ENCODE measurements around the gene MYO16. TPM values are rescaled to one million over a fixed set of nuclear protein-coding genes. Genes with fewer than 3 reads are reported as not detected.

MYO16 gene
- total RNA-seq, 1 donor from 2014 or later, result 0.24 TPM

DNA sequence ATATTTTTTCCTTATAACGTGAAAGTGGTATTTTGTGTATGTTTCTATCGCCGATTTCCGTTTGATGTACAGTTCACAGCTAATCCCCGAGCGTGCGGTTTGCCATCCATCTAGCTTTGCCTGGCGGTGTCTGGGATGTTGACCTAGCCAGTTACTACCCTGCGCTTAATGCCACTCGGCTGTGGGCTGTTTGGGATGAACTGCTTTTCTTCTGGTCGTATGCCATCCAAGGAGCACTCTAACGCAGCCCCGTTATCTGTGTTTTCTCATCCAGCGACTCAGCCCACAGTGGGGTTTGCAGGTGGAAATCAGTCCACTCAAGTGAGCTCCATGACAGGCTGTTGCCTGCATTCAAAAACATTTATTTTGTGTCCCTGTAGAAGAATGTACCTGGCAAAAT is 512.3 kb downstream of the MYO16 start:
- ATAC-seq, result no peak
- peaks cover 25% of the 10 kb centered on the region for H3K27me3 ChIP-seq (ENCODE audit: low read depth)
- H3K4me1 ChIP-seq, result no peaks in the 10 kb centered on the region
- DNase-seq, result no peak
- no peak overlapping the region for H3K4me3 ChIP-seq
- TF ChIP-seq CTCF (IDR thresholded peaks at IDR 0.05), result no peak
- H3K36me3 ChIP-seq, result no peaks in the 10 kb centered on the region
- intact Hi-C loops (cut with DNase I), result no loop called here
- H3K9me3 ChIP-seq, result no peaks in the 10 kb centered on the region
- H3K27ac ChIP-seq, result no peak overlapping the region

DNA sequence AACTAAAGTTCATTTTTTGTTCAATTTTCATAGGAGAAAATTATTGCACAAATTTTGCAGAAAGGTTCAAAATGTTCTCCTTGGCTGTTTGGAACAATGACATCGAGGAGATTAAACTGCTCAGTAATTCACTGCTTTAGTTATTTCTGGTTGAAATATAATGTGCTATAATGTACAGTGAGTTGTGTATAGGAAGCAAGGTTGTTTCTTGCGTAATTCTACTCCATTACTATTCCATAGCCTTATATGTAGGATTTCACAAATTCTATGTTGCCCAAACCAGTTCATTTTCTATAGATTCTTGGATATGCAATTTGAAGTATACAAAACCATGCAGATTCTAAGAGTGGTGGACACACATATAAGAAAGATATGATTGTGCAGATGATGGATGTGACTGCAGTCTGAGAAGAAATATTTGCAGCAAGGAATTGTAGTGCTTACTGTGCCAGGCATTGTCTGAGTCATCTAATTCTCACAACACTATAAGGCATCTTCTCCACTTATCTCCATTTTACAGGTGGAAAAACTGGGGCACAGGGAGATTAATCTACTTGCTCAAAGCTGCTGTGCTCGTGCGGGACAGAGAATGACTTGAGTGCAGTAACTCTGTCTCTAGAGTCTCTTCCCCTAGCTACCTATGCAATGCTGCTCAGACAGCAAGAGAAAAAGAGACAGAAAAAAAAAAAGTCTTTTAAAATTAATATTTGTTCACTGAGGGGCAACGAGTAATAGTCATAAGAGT is 515.5 kb downstream of the MYO16 start:
- Histone ChIP-seq H3K27ac (no peak overlapping the region), H3K36me3 (no peaks in the 10 kb centered on the region), H3K4me3 (no peak overlapping the region), H3K27me3 (ENCODE audit: low read depth) (peaks cover 25% of the 10 kb centered on the region), H3K9me3 (no peaks in the 10 kb centered on the region), H3K4me1 (no peaks in the 10 kb centered on the region)
- no peak for DNase-seq
- TF ChIP-seq CTCF (IDR thresholded peaks at IDR 0.05), result no peak
- ATAC-seq, result no peak
- intact Hi-C loops (cut with DNase I), result no loop called here

DNA sequence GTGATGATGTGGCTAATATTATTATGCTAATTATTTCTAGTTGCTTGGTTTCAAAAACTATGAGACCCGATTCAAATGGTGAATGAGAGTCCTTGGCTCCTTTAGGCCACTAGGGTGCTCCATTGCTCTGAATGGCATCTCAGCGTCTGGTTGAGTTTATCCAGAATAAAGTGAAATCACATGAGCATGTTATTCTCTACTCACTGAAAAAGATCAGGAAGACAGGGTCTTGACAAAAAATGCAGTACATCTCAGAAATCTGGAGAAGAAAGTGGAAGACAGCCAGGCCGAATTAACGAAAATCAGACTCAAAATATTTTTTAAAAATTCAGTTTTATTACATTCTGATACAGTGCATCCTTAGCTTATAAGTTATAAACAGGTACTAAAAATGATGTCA is 516.2 kb downstream of the MYO16 start:
- DNase-seq (no peak), ATAC-seq (peak; percentile 82 to 91)
- Histone ChIP-seq H3K4me1 (no peaks in the 10 kb centered on the region), H3K27me3 (ENCODE audit: low read depth) (peaks cover 17% of the 10 kb centered on the region), H3K36me3 (no peaks in the 10 kb centered on the region), H3K9me3 (no peaks in the 10 kb centered on the region), H3K4me3 (no peak overlapping the region), H3K27ac (no peak overlapping the region)
- peak; percentile 73 for TF ChIP-seq CTCF (IDR thresholded peaks at IDR 0.05)
- intact Hi-C loops (cut with DNase I), result no loop called here

DNA sequence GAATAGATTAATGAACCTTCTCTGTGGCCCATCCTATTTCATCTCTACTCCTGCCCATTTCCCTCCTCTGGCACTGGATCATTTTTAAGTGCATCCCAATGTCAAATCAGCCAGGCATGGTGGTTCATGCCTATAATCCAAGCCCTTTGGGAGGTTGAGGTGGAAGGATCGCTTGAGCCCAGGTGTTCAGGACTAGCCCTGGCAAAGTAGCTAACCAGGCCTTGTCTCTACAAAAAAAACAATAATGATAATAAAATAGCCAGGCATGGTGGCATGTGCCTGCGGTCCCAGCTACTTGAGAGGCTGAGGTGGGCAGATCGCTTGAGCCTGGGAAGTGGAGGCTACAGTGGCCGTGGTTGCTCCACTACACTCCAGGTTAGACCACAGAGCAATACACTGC is 517.0 kb downstream of the MYO16 start:
- intact Hi-C loops (cut with DNase I), result no loop called here
- DNase-seq (no peak), ATAC-seq (no peak)
- no peak overlapping the region for H3K4me3 ChIP-seq
- no peaks in the 10 kb centered on the region for H3K36me3 ChIP-seq
- H3K27ac ChIP-seq, result no peak overlapping the region
- H3K9me3 ChIP-seq, result no peaks in the 10 kb centered on the region
- no peak for TF ChIP-seq CTCF (IDR thresholded peaks at IDR 0.05)
- H3K27me3 ChIP-seq (ENCODE audit: low read depth), result peaks cover 10% of the 10 kb centered on the region
- H3K4me1 ChIP-seq, result no peaks in the 10 kb centered on the region

DNA sequence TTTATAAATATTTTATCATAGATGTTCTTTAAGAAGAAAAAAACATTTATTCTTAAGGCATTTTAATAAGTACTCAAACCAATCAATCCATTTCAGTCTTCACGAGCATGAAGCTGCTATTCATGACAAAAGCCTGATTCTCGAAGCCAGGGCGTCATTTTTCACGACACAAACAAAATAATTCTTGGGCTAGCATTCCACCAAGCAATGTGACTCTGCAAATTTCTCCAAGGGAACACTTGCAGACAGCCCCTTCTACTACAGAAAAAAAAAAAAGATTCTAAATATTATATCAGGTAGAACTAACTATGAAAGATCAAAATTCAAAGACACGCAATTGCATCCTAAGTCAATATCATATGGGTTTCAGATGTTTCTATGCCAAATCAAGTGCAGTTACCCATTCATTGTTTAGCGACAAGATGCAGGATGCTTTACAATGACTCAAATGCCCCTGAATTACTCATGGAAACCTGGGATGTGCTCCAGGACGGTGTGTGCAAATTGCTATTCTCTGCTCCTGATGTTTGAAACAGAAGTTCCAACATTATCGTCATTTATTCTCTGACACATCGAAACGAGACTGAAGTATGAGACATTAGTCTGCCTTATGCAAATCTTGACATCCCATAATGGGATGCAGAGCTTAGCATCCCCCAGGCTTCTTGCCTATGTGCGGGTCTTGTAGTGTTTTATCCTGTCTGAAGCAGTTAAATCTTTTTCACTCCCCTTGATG is 517.7 kb downstream of the MYO16 start:
- Histone ChIP-seq H3K36me3 (no peaks in the 10 kb centered on the region), H3K9me3 (no peaks in the 10 kb centered on the region), H3K27me3 (ENCODE audit: low read depth) (peaks cover 3% of the 10 kb centered on the region), H3K27ac (no peak overlapping the region), H3K4me3 (no peak overlapping the region), H3K4me1 (no peaks in the 10 kb centered on the region)
- DNase-seq (no peak), ATAC-seq (no peak)
- TF ChIP-seq CTCF (IDR thresholded peaks at IDR 0.05), result no peak
- intact Hi-C loops (cut with DNase I), result no loop called here
